GM23248 (cell line): ENCODE data around the gene STYK1. TPM values are rescaled to one million over a fixed set of nuclear protein-coding genes. Genes with fewer than 3 reads are reported as not detected.

Experiments used
- DNase-seq: peaks from one replicate; pipeline ENCODE4 v3.0.0-alpha.2; 2015
- H2AFZ ChIP-seq: fragments of 200-600 bp; sonication (generic); 2 replicates; pipeline ENCODE4 v1.6.1; 2016; ENCODE audit warnings: antibody characterized with exemption
- H3F3A ChIP-seq: fragments of 200-600 bp; sonication (generic); 2 replicates; pipeline ENCODE4 v1.6.1; 2016; ENCODE audit warnings: mild to moderate bottlenecking, antibody characterized with exemption, mixed run types; ENCODE audit not compliant: insufficient read depth
- H3K27ac ChIP-seq: fragments of 200-600 bp; sonication (generic); 2 replicates; pipeline ENCODE4 v1.5.1; 2016; ENCODE audit warnings: mild to moderate bottlenecking
- H3K27me3 ChIP-seq: fragments of 200-600 bp; sonication (generic); replicated peaks from 2 replicates; pipeline ENCODE4 v1.6.1; 2016; ENCODE audit warnings: mild to moderate bottlenecking; ENCODE audit not compliant: insufficient read depth
- H3K36me3 ChIP-seq: fragments of 200-600 bp; sonication (generic); 2 replicates; pipeline ENCODE4 v1.6.1; 2016; ENCODE audit warnings: low read depth, mild to moderate bottlenecking
- H3K4me1 ChIP-seq: fragments of 200-600 bp; sonication (generic); 2 replicates; pipeline ENCODE4 v1.6.1; 2016; ENCODE audit warnings: mild to moderate bottlenecking; ENCODE audit not compliant: insufficient read depth
- H3K4me2 ChIP-seq: fragments of 200-600 bp; sonication (generic); one replicate; pipeline ENCODE4 v1.6.1; 2016; ENCODE audit warnings: mild to moderate bottlenecking; ENCODE audit not compliant: unreplicated experiment
- H3K4me3 ChIP-seq: fragments of 200-600 bp; sonication (generic); 2 replicates; pipeline ENCODE4 v1.5.1; 2016; ENCODE audit warnings: mild to moderate bottlenecking
- H3K79me2 ChIP-seq: fragments of 200-600 bp; sonication (generic); 2 replicates; pipeline ENCODE4 v1.6.1; 2016; ENCODE audit warnings: mild to moderate bottlenecking; ENCODE audit not compliant: insufficient read depth
- H3K9ac ChIP-seq: fragments of 200-600 bp; sonication (generic); 2 replicates; pipeline ENCODE4 v1.6.1; 2016; ENCODE audit warnings: mild to moderate bottlenecking
- H3K9me2 ChIP-seq: fragments of 200-600 bp; sonication (generic); 2 replicates; pipeline ENCODE4 v1.6.1; 2016; ENCODE audit warnings: mixed run types, mild to moderate bottlenecking, moderate library complexity; ENCODE audit not compliant: insufficient read depth
- H3K9me3 ChIP-seq: fragments of 200-600 bp; sonication (generic); one replicate; pipeline ENCODE4 v1.6.1; 2017; ENCODE audit warnings: low read depth
- H4K20me1 ChIP-seq: fragments of 200-600 bp; sonication (generic); 2 replicates; pipeline ENCODE4 v1.6.0; 2016; ENCODE audit not compliant: insufficient read depth
- EZH2 ChIP-seq: fragments of 200-600 bp; sonication (generic); IDR thresholded peaks from 2 replicates; pipeline ENCODE4 v1.6.1; 2018; ENCODE audit warnings: antibody characterized with exemption, mild to moderate bottlenecking; ENCODE audit not compliant: insufficient read depth, poor library complexity, severe bottlenecking
- EZH2phosphoT487 ChIP-seq: fragments of 200-600 bp; sonication (generic); IDR thresholded peaks from 2 replicates; pipeline ENCODE4 v1.6.1; 2018; ENCODE audit warnings: antibody characterized with exemption, moderate library complexity, mild to moderate bottlenecking, low read depth; ENCODE audit not compliant: insufficient read depth
- WGBS, 2 experiments: methylation state at CpG; one replicate each; pipeline ENCODE4 v1.1.6; 2015 to 2017; ENCODE audit warnings: low lambda C conversion rate in 2 of 2, low coverage in 1 of 2; ENCODE audit errors: missing lambda C conversion rate in 2 of 2; 5-methylcytosine and 5-hydroxymethylcytosine counted together
- in situ Hi-C: fragments of 300-500 bp; cut with MboI; formaldehyde crosslinking; loops from 2 replicates; pipeline ENCODE4 v1.15.0; 2020
- polyA plus RNA-seq: library from polyadenylated mRNA; unstranded; fragments of >200 nt; fragmentation: Nextera tagmentation; extraction: Ambion mirVana; gene quantifications from 2 replicates; pipeline ENCODE4 v1.2.1, GENCODE V29; 2016
- total RNA-seq: library from RNA; depleted of rRNA; stranded (reverse); fragments of >200 nt; shearing (Covaris generic); gene quantifications from 2 replicates; pipeline ENCODE4 v1.2.3, GENCODE V29; 2014

Gene STYK1
- total and polyA plus RNA-seq, 2 experiments from 2014 or later = 0.93 to 1.1 TPM

DNA sequence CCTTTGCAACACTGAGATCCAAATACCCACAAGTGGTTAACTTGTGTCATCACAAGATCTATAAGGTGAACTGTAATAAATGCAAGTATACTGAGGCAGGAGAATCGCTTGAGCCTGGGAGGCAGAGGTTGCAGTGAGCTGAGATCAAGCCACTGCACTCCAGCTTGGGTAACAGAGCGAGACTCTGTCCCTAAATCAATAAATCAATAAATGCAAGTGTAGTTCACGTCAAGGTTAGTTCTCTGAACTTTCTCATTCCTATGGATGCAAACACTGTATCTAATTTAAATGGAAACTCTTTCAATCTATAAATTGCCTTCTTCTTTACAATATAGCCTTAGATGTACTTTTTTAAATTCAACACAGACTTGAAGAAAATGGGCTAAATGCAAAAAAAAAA, 63.7 kb downstream of the STYK1 start:
- no peak for TF ChIP-seq EZH2
- no peak for TF ChIP-seq EZH2phosphoT487
- no peak for DNase-seq
- Histone ChIP-seq H3K9me3 (no peaks in the 10 kb centered on the region), H3K27me3 (no peaks in the 10 kb centered on the region), H4K20me1 (no peaks in the 10 kb centered on the region), H2AFZ (no peak overlapping the region), H3F3A (no peaks in the 10 kb centered on the region), H3K36me3 (peaks cover 43% of the 10 kb centered on the region), H3K4me1 (peaks cover 23% of the 10 kb centered on the region), H3K4me2 (no peak overlapping the region), H3K79me2 (peaks cover 41% of the 10 kb centered on the region), H3K4me3 (no peak overlapping the region), H3K27ac (no peak overlapping the region), H3K9ac (no peak overlapping the region), H3K9me2 (no peaks in the 10 kb centered on the region)
- in situ Hi-C loops = no loop called here
- 82 to 86% methylated on average over 3 of the region's 3 CpGs for WGBS, 2 experiments

DNA sequence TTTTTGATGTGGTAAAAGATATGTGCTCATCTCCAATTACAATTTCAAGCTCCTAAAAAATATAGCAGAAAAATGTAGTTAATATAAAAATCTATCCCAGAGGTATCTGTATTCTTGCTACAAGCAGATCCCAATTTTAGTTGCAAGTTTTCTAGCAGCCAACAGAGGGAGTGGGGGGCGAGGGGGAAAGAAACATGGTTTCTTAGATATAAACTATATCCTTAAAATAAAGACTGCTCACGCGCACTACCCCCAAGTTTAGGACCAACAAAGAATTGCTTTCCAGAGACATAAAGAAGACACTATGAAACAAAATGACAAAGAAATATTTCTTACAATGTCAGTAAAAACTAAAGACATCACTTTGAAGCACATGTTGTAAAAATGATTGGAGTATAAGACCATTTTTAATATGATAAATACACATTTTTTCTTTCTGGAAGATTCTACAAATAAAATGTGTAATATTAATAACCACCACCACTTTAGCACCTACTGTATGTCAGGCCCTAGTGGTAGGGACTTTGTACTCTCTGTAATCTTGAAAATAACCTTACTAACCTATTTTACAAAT, 65.9 kb downstream of the STYK1 start:
- H3K79me2 ChIP-seq = peaks cover 37% of the 10 kb centered on the region
- peaks cover 47% of the 10 kb centered on the region for H3K36me3 ChIP-seq
- H3K27me3 ChIP-seq = no peaks in the 10 kb centered on the region
- H3K4me3 ChIP-seq = no peak overlapping the region
- H2AFZ ChIP-seq = no peak overlapping the region
- H3K4me1 ChIP-seq = peaks cover 17% of the 10 kb centered on the region; the same call in 1 of the 2 replicates
- TF ChIP-seq EZH2 (no peak), EZH2phosphoT487 (no peak)
- no peaks in the 10 kb centered on the region for H4K20me1 ChIP-seq
- WGBS, 2 experiments = 73 to 74% methylated on average over 3 of the region's 3 CpGs
- H3K9ac ChIP-seq = no peak overlapping the region
- in situ Hi-C loops = no loop called here
- peak; percentile 55 for DNase-seq
- H3K27ac ChIP-seq = no peak overlapping the region
- H3K9me2 ChIP-seq = no peaks in the 10 kb centered on the region
- H3K4me2 ChIP-seq = no peak overlapping the region
- H3K9me3 ChIP-seq = no peaks in the 10 kb centered on the region
- H3F3A ChIP-seq = no peaks in the 10 kb centered on the region

DNA sequence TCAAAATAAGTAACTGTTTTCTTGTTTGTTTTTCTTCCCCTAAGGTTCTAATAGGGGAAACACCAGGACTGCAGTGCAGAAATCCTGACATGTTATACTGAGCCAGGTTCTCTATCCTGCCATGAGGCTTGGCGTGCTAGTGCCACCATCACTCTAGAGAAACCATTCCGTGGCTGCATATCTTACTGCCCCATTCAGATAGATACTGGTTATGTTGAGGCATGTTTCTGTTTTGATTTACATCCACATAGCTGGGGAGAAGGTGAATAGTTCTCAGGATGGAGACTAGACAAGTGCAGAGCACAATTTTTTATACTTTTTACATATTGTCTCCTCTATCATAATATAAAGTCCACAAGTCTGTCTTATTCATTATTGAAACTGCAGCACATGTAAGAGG, 72.0 kb downstream of the STYK1 start:
- Histone ChIP-seq H3K4me1 (no peaks in the 10 kb centered on the region), H3K9me3 (no peaks in the 10 kb centered on the region), H3K27me3 (no peaks in the 10 kb centered on the region), H3K9ac (no peak overlapping the region), H3K4me3 (no peak overlapping the region), H3F3A (no peaks in the 10 kb centered on the region), H3K36me3 (peaks cover 13% of the 10 kb centered on the region), H3K27ac (no peak overlapping the region), H4K20me1 (no peaks in the 10 kb centered on the region), H2AFZ (no peak overlapping the region), H3K9me2 (no peaks in the 10 kb centered on the region), H3K79me2 (no peaks in the 10 kb centered on the region), H3K4me2 (no peak overlapping the region)
- WGBS, 2 experiments = 95 to 98% methylated on average over 2 of the region's 2 CpGs
- in situ Hi-C loops = no loop called here
- no peak for DNase-seq
- TF ChIP-seq EZH2phosphoT487 = no peak
- TF ChIP-seq EZH2 = no peak

DNA sequence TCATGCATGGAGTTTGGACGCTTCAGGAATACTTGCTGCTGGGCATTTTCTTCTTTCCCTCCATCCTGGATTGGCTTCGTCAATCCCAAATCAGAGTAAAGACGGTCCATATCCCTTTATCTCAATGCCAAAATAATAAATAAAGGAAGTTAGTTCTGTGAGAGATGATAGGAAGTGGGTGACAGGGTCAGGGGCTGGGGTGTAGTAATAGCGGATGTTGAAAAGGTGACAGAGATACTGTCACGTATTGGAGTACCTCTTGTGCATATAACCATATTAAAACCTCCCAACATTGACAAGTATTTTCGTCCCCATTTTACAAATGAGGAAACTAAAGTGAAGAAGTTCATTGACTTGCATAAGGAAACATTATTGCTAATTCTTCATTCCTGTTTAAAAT, 72.9 kb downstream of the STYK1 start:
- 93% methylated on average over 6 of the region's 6 CpGs for WGBS, 2 experiments
- no peak for DNase-seq
- Histone ChIP-seq H3K4me1 (no peaks in the 10 kb centered on the region), H3K27me3 (no peaks in the 10 kb centered on the region), H3K27ac (no peak overlapping the region), H3K79me2 (no peaks in the 10 kb centered on the region), H3K36me3 (peaks cover 4% of the 10 kb centered on the region; the same call in 1 of the 2 replicates), H3K9ac (no peak overlapping the region), H3K4me3 (no peak overlapping the region), H3K4me2 (no peak overlapping the region), H3F3A (no peaks in the 10 kb centered on the region), H3K9me3 (no peaks in the 10 kb centered on the region), H4K20me1 (no peaks in the 10 kb centered on the region), H2AFZ (no peak overlapping the region), H3K9me2 (no peaks in the 10 kb centered on the region)
- TF ChIP-seq EZH2phosphoT487 (no peak), EZH2 (no peak)
- in situ Hi-C loops = no loop called here

DNA sequence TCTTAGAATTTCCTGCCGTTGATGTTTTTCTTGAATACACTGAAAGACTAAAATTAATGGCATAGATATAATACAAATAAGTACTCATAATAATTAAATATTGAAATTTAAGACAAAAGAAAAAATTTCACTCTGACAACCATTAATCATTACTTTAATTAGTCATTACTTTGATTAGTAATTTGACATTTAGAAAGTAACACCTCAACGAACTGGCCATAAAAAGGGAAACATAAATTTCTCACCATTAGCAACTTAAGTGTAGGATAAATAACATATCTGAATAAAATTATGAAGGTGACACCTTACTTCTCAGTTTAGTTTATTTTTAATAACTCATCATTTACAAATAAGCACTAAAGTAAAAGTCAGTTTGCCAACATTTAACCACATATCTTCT, 78.0 kb downstream of the STYK1 start:
- H4K20me1 ChIP-seq = no peaks in the 10 kb centered on the region
- no peaks in the 10 kb centered on the region for H3F3A ChIP-seq
- no peaks in the 10 kb centered on the region for H3K4me1 ChIP-seq
- WGBS, 2 experiments = 76 to 82% methylated on average over 2 of the region's 2 CpGs
- H3K9me2 ChIP-seq = no peaks in the 10 kb centered on the region
- TF ChIP-seq EZH2phosphoT487 (no peak), EZH2 (no peak)
- H3K27me3 ChIP-seq = no peaks in the 10 kb centered on the region
- no peak overlapping the region for H3K9ac ChIP-seq
- H3K36me3 ChIP-seq = 0 out of 2 replicates have a peak, but pooled peaks cover 3% of the 10 kb centered on the region
- no peaks in the 10 kb centered on the region for H3K79me2 ChIP-seq
- no peak overlapping the region for H2AFZ ChIP-seq
- no peak for DNase-seq
- no peaks in the 10 kb centered on the region for H3K9me3 ChIP-seq
- no peak overlapping the region for H3K27ac ChIP-seq
- H3K4me2 ChIP-seq = no peak overlapping the region
- H3K4me3 ChIP-seq = no peak overlapping the region
- in situ Hi-C loops = no loop called here
